PC-3 (cell line): ENCODE results near the gene PDE9A.

ENCODE experiments used
- CTCF ChIP-seq: fragments of 300-600 bp; sonication (generic); conservative IDR thresholded peaks from 2 replicates; pipeline ENCODE4 v1.5.1; 2017; ENCODE audit warnings: antibody characterized with exemption, low read depth, mild to moderate bottlenecking, low read length
- EZH2 ChIP-seq: fragments of 300-600 bp; sonication (generic); IDR thresholded peaks from one replicate; pipeline ENCODE4 v1.6.1; 2017; ENCODE audit warnings: antibody characterized with exemption, mild to moderate bottlenecking, low read length; ENCODE audit not compliant: unreplicated experiment

GRCh38 chr21:42737951-42738590 lies 84.7 kb downstream of the PDE9A start:
- TF ChIP-seq EZH2 (no peak), CTCF (no peak)
